HG03139 (cell line): ENCODE measurements around the gene SFMBT1.

Experiments
- ATAC-seq: cut with Tn5 transposase; IDR thresholded peaks from one replicate; pipeline ENCODE4 v1.9.1; 2021; ENCODE audit not compliant: unreplicated experiment

SFMBT1 gene

GRCh38 chr3:52857864-52858263 is 188.0 kb downstream of the SFMBT1 start:
- no peak for ATAC-seq

GRCh38 chr3:52857133-52857532 is 188.7 kb downstream of the SFMBT1 start:
- no peak for ATAC-seq

GRCh38 chr3:52856666-52857065 is 189.2 kb downstream of the SFMBT1 start:
- ATAC-seq = no peak

- no peak for ATAC-seq
Measured at GRCh38 chr3:52854013-52854412, 191.9 kb downstream of the SFMBT1 start.
